Activated naive CD4-positive, alpha-beta T cell treated with anti-CD3 and anti-CD28 coated beads, Interleukin-2, amount 50 U/mL, for 24 hours (primary cell): ENCODE data around the gene UBL7.

Experiments used
- H3K27ac Mint-ChIP-seq: one replicate; pipeline ENCODE4 v1.8.0; 2021; ENCODE audit warnings: mild to moderate bottlenecking, mixed read lengths
- H3K27me3 Mint-ChIP-seq: one replicate; pipeline ENCODE4 v1.8.0; 2021; ENCODE audit warnings: mixed read lengths
- H3K36me3 Mint-ChIP-seq: one replicate; pipeline ENCODE4 v1.8.0; 2021; ENCODE audit warnings: mixed read lengths
- H3K4me1 Mint-ChIP-seq: one replicate; pipeline ENCODE4 v1.8.0; 2021; ENCODE audit warnings: mixed read lengths
- H3K4me3 Mint-ChIP-seq: one replicate; pipeline ENCODE4 v1.8.0; 2021; ENCODE audit warnings: mild to moderate bottlenecking, mixed read lengths
- H3K9me3 Mint-ChIP-seq: one replicate; pipeline ENCODE4 v1.8.0; 2021; ENCODE audit warnings: mixed read lengths

UBL7 gene

GRCh38 chr15:74399511-74400312, 61.2 kb downstream of the UBL7 start:
- Mint-ChIP-seq H3K4me3 (peak overlapping the region; percentile 60), H3K27me3 (no peaks in the 10 kb centered on the region), H3K4me1 (peaks cover 93% of the 10 kb centered on the region), H3K9me3 (no peaks in the 10 kb centered on the region), H3K36me3 (no peaks in the 10 kb centered on the region), H3K27ac (peak overlapping the region; percentile 79)

- peak overlapping the region; percentile 79 for H3K27ac Mint-ChIP-seq
- no peak overlapping the region for H3K4me3 Mint-ChIP-seq
Observed at GRCh38 chr15:74399100-74399499, 61.9 kb downstream of the UBL7 start.

GRCh38 chr15:74398183-74398582, 62.8 kb downstream of the UBL7 start:
- H3K4me3 Mint-ChIP-seq, result peak overlapping the region; percentile 30
- H3K36me3 Mint-ChIP-seq, result no peaks in the 10 kb centered on the region
- H3K27ac Mint-ChIP-seq, result peak overlapping the region; percentile 95
- no peaks in the 10 kb centered on the region for H3K27me3 Mint-ChIP-seq
- peaks cover 93% of the 10 kb centered on the region for H3K4me1 Mint-ChIP-seq
- no peaks in the 10 kb centered on the region for H3K9me3 Mint-ChIP-seq

More at GRCh38 chr15:74399100-74399499, 61.9 kb downstream of the UBL7 start:
- peaks cover 93% of the 10 kb centered on the region for H3K4me1 Mint-ChIP-seq
- H3K36me3 Mint-ChIP-seq, result no peaks in the 10 kb centered on the region
- no peaks in the 10 kb centered on the region for H3K9me3 Mint-ChIP-seq
- no peaks in the 10 kb centered on the region for H3K27me3 Mint-ChIP-seq

GRCh38 chr15:74397239-74398068, 63.5 kb downstream of the UBL7 start:
- Mint-ChIP-seq H3K27me3 (no peaks in the 10 kb centered on the region), H3K4me1 (peaks cover 92% of the 10 kb centered on the region), H3K4me3 (peak overlapping the region; percentile 78), H3K27ac (peak overlapping the region; percentile 95), H3K9me3 (no peaks in the 10 kb centered on the region), H3K36me3 (no peaks in the 10 kb centered on the region)

GRCh38 chr15:74396445-74397238, 64.3 kb downstream of the UBL7 start:
- Mint-ChIP-seq H3K36me3 (no peaks in the 10 kb centered on the region), H3K27ac (peak overlapping the region; percentile 95), H3K4me1 (peaks cover 92% of the 10 kb centered on the region), H3K27me3 (no peaks in the 10 kb centered on the region), H3K4me3 (peak overlapping the region; percentile 78), H3K9me3 (no peaks in the 10 kb centered on the region)

GRCh38 chr15:74396146-74396438, 64.9 kb downstream of the UBL7 start:
- Mint-ChIP-seq H3K27ac (peak overlapping the region; percentile 95), H3K4me3 (no peak overlapping the region), H3K36me3 (no peaks in the 10 kb centered on the region), H3K27me3 (no peaks in the 10 kb centered on the region), H3K9me3 (no peaks in the 10 kb centered on the region), H3K4me1 (peaks cover 91% of the 10 kb centered on the region)
